Fibroblast of mammary gland (primary cell): ENCODE measurements around the gene RYR1.
"Not testable (repeated sequence)": the region's sequence is repeated elsewhere in the genome, so short reads cannot be mapped to it uniquely, and the experiment has no call there.

Experiments
- DNase-seq: peaks from one replicate; pipeline ENCODE4 v3.0.0-alpha.2; 2010; ENCODE audit warnings: low read depth
- H3K4me3 ChIP-seq: 2 replicates; pipeline ENCODE4 v1.5.1; 2011; ENCODE audit warnings: low read depth, mild to moderate bottlenecking, low read length, moderate library complexity; ENCODE audit not compliant: control insufficient read depth
- CTCF ChIP-seq: conservative IDR thresholded peaks from 2 replicates; pipeline ENCODE4 v1.5.1; 2011; ENCODE audit warnings: low read depth, low read length, inconsistent platforms; ENCODE audit not compliant: control insufficient read depth, insufficient read depth

RYR1 gene

DNA sequence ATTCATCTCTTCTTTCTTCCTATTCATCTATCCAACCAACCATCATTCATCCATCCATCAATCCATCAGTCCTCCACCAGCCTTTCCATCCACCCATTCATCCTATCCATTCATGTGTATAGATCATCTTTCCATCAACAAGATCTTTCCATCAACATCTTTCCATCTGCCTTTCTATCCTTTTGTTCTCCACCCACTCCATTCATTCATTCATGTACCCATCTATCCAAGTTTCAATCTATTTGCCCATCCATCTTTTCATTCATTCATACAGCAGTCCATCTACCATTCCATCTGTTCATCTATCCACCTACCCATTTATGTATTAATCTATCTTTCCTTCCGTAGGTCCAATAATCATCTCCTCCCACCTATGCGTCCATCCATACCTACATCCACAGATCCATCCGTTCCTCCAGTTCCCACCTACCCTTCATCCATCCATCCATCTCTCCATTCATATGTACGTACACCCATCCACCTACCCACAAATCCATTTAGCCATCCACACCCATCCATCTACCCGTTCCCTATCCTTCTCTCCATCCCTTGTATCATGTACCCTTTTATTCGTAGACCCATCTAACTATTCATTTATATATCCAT, 53.3 kb downstream of the RYR1 start:
- no peak overlapping the region for H3K4me3 ChIP-seq
- DNase-seq, result no peak
- TF ChIP-seq CTCF, result no peak

DNA sequence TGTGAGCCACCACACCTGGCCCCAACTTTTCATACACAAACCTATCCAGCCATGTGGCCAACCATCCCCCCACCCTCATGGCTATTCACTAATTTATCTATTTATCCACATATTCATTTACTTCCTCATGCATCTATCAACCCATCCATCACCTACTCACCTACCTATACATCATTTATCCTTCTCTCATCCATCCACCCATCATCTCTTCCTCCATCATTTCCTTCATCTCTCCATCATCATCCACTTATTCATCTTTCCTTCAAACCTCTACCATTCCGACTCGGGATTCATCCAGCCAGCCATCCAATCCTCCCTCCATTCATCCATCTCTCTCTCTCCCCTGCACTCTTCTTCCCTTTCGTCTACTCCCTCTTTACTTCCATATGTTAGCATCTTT, 54.6 kb downstream of the RYR1 start:
- no peak for TF ChIP-seq CTCF
- no peak for DNase-seq
- H3K4me3 ChIP-seq, result no peak overlapping the region

GRCh38 chr19:38488776-38489481, 55.4 kb downstream of the RYR1 start:
- H3K4me3 ChIP-seq, result no peak overlapping the region
- DNase-seq, result no peak
- no peak for TF ChIP-seq CTCF

GRCh38 chr19:38490861-38491260, 57.4 kb downstream of the RYR1 start:
- no peak overlapping the region for H3K4me3 ChIP-seq
- DNase-seq, result no peak
- TF ChIP-seq CTCF, result no peak

DNA sequence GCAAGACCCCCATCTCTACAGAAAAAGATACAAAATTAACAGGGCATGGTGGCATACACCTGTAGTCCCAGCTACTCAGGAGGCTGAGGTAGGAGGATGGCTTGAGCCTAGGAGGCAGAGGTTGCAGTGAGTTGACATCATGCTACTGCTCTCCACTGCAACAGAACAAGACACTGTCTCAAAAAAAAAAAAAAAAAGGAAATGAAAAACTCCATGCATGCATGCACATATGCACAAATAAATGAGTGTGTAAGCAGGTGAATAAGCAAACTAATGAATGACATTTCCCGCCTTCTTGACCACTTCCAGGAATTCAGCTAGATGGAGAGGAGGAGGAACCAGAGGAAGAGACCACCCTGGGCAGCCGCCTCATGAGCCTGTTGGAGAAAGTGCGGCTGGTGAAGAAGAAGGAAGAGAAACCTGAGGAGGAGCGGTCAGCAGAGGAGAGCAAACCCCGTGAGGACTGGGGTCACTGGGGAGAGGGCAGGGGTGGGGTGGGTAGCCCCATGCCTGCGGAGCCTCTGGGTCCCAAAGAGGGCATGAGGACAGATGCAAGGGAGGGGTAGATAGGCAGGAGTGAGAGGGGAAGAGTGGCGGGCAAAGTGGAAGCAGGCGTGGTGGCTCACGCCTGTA, 58.8 kb downstream of the RYR1 start:
- DNase-seq, result no peak
- H3K4me3 ChIP-seq, result no peak overlapping the region
- no peak for TF ChIP-seq CTCF

GRCh38 chr19:38494379-38494778, 60.9 kb downstream of the RYR1 start:
- no peak for DNase-seq
- no peak for TF ChIP-seq CTCF
- no peak overlapping the region for H3K4me3 ChIP-seq

- not testable (repeated sequence) for DNase-seq, H3K4me3 ChIP-seq
Observed at GRCh38 chr19:38495375-38495774, 61.9 kb downstream of the RYR1 start.
